SK-N-MC (cell line): ENCODE measurements around the gene TUT4.

Experiments
- DNase-seq: peaks from one replicate; pipeline ENCODE4 v3.0.0-alpha.2; 2011; ENCODE audit warnings: low read depth, low spot score
- H3K27ac ChIP-seq: fragments of 200-600 bp; sonication (generic); 2 replicates; pipeline ENCODE4 v1.5.1; 2016; ENCODE audit warnings: mixed run types
- H3K36me3 ChIP-seq: fragments of 200-600 bp; sonication (generic); 2 replicates; pipeline ENCODE4 v1.6.1; 2017; ENCODE audit warnings: antibody characterized with exemption, low read length, mixed read lengths; ENCODE audit not compliant: insufficient read depth
- H3K4me3 ChIP-seq: fragments of 200-600 bp; sonication (generic); 2 replicates; pipeline ENCODE4 v1.5.1; 2016
- H3K9ac ChIP-seq: fragments of 200-600 bp; sonication (generic); 2 replicates; pipeline ENCODE4 v1.8.0; 2017; ENCODE audit warnings: mixed run types, mixed read lengths; ENCODE audit not compliant: insufficient read length
- H3K9me3 ChIP-seq: fragments of 200-600 bp; sonication (generic); 2 replicates; pipeline ENCODE4 v1.6.1; 2017; ENCODE audit warnings: low read depth, mild to moderate bottlenecking, antibody characterized with exemption, low read length, moderate library complexity, mixed read lengths
- EZH2 ChIP-seq: fragments of 200-600 bp; sonication (generic); IDR thresholded peaks from one replicate; pipeline ENCODE4 v1.6.1; 2017; ENCODE audit warnings: antibody characterized with exemption
- FOXP2 ChIP-seq: optimal IDR thresholded peaks from 2 replicates; pipeline ENCODE3; 2011; ENCODE audit warnings: mild to moderate bottlenecking, moderate library complexity; ENCODE audit not compliant: insufficient read depth; ENCODE audit errors: extremely low read length, control extremely low read depth
- POLR2AphosphoS5 ChIP-seq: IDR thresholded peaks from 2 replicates; pipeline ENCODE4 v1.6.1; 2012; ENCODE audit warnings: mild to moderate bottlenecking, low read depth, low read length, borderline replicate concordance

Gene TUT4

DNA sequence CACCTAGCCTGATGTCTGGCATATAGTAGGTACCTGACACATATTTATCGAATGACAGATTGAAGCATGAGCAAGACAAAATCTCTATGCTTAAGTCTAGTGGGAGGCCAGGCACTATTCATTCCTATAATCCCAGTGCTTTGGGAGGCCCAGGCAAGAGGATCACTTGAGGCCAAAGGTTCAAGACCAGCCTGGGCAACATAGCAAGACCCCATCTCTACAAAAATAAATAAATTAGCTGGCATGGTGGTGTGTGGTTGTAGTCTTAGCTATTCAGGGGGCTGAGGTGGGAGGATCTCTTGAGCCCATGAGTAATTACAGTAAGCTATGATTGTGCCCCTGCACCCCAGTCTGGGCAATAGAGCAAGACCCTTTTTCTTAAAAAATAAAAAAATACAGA lies 23.2 kb upstream of the TUT4 start:
- no peak for TF ChIP-seq FOXP2
- TF ChIP-seq EZH2, result no peak
- TF ChIP-seq POLR2AphosphoS5, result no peak
- H3K9ac ChIP-seq, result no peak overlapping the region
- DNase-seq, result no peak
- H3K27ac ChIP-seq, result no peak overlapping the region
- H3K36me3 ChIP-seq, result no peaks in the 10 kb centered on the region
- no peaks in the 10 kb centered on the region for H3K9me3 ChIP-seq
- no peak overlapping the region for H3K4me3 ChIP-seq

DNA sequence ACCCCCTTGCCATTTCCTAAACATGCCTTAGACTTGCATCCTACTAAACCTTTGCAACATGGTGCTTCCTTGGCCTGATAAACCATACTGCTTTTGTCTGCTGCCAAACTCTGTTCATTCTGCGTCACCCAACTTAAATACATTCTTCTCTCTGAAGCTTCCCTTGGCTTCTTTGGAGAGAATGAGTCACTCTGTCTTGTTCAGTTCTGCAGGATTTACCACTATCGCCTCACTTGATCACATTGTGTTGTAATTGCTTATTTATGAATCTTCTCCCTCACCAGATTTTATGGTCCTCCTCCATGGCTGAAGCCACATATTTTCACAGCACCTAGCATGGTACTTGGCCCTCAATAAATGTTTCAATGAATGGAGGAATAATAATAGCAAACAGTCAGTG lies 21.7 kb upstream of the TUT4 start:
- Histone ChIP-seq H3K36me3 (no peaks in the 10 kb centered on the region), H3K4me3 (no peak overlapping the region), H3K9ac (no peak overlapping the region), H3K9me3 (no peaks in the 10 kb centered on the region), H3K27ac (no peak overlapping the region)
- no peak for DNase-seq
- no peak for TF ChIP-seq FOXP2
- TF ChIP-seq EZH2, result no peak
- no peak for TF ChIP-seq POLR2AphosphoS5

DNA sequence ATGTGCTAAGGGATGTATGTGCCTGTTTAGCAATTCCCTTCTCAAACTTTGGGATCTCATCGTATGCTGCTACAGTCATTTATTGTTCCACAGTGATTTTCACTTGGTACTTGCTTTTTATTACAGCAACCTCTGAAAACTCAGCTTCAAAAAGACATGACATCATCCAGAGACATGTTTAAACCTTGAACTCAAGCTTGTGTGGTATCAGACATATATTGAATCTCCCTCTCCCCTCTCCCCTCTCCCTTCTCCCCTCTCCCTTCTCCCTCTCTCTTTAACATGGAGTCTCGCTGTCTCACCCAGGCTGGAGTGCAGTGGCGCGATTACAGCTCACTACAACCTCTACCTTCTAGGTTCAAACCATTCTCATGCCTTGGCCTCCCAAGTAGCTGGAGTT lies 19.5 kb upstream of the TUT4 start:
- DNase-seq, result no peak
- Histone ChIP-seq H3K4me3 (no peak overlapping the region), H3K27ac (no peak overlapping the region), H3K9ac (no peak overlapping the region), H3K36me3 (no peaks in the 10 kb centered on the region), H3K9me3 (no peaks in the 10 kb centered on the region)
- TF ChIP-seq FOXP2 (no peak), EZH2 (no peak), POLR2AphosphoS5 (no peak)

DNA sequence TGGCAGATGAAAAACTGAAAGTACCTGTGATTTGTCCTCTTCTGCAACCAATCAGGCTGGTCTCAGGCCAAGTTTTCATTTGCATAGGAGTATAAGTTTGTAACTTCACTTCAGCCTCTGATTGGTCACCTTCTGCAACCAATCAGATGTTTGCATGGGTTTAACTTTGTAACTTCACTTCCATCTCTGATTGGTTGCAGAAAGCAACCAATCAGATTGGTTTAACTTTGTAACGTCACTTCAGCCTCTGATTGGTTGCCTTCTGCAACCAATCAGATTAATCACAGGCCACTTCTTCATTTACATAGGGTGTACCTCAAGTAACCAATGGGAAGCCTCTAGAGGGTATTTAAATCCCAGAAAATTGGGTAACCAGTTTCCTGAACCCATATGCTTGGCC lies 18.9 kb upstream of the TUT4 start:
- Histone ChIP-seq H3K9ac (no peak overlapping the region), H3K4me3 (no peak overlapping the region), H3K9me3 (no peaks in the 10 kb centered on the region), H3K27ac (no peak overlapping the region), H3K36me3 (no peaks in the 10 kb centered on the region)
- DNase-seq, result no peak
- TF ChIP-seq EZH2, result no peak
- no peak for TF ChIP-seq FOXP2
- TF ChIP-seq POLR2AphosphoS5, result no peak

DNA sequence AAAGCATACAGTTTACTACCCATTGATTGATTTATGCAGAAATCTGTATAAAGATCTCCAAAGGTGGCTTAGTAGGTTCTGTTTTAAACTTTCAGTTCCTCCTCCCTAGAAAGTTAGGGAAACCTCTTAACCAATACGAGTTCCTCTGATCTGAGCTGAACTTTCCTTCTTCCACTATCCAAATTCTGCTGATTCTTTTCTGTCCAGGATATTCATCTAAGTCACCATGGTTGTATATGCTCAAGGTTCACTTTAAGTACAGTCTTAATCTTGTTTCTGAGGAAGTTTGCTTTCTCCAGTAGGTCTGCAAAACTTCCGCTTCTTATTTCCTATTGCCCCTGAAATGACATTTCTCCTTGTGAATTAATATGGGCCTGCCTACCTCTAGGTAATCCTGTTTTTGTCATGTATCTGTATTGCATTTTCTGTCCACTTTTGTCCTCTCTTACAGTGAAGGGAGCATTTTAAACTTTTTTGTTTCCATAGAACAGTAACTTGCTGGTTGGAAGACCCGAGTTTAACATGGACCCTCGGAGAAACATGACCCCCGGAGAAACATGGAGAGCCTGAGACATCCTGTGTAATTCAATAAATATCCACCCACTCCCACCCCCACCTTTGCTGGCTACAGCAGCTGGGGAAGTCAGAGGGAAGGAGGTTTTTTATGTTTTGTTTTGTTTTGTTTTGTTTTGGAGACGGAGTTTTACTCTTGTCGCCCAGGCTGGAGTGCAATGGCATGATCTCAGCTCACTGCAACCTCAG lies 16.7 kb upstream of the TUT4 start:
- Histone ChIP-seq H3K36me3 (no peaks in the 10 kb centered on the region), H3K4me3 (no peak overlapping the region), H3K27ac (no peak overlapping the region), H3K9ac (no peak overlapping the region), H3K9me3 (no peaks in the 10 kb centered on the region)
- no peak for DNase-seq
- TF ChIP-seq POLR2AphosphoS5 (no peak), FOXP2 (no peak), EZH2 (no peak)

DNA sequence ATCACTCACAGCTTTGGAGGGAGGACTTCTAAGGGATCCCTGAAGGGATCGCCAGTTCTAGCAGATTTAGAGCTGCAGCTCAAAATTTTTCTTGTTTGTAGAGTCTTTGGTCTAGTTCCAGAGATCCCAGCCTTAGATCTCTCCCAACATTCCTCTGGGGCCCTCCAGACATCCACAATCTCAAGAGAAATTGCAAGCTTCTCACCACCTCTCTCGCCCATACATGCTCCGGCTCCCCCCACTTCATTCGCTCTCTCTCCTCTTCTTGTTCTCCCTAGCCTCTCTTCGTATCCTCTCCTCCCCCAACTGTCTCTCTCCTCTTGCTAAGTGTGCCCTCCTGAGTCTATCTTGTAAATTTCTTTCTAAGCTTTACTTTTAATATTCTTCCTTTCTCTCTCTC lies 15.1 kb upstream of the TUT4 start:
- Histone ChIP-seq H3K9ac (no peak overlapping the region), H3K9me3 (no peaks in the 10 kb centered on the region)
- no peak for DNase-seq

DNA sequence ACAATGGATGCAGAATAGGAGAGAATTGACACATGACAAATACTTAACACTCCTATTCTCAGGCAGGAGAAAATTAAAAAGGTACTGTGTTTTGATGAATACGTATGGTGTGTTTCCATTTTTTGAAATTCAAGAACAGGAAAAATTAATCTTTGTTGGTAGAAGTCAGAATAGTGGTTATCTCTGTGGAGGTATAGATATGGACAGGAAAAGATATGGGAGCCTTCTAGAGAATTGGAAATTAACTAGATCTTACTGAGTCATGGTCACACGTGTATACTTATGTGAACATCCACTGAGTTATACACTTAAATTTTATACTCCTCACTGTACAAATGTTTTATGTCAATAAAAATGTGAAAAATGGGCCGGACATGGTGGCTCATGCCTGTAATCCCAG lies 9.9 kb upstream of the TUT4 start:
- no peak overlapping the region for H3K9ac ChIP-seq
- DNase-seq, result no peak
- no peak overlapping the region for H3K27ac ChIP-seq
- H3K4me3 ChIP-seq, result no peak overlapping the region
- no peaks in the 10 kb centered on the region for H3K36me3 ChIP-seq
- TF ChIP-seq POLR2AphosphoS5, result no peak
- no peak for TF ChIP-seq FOXP2
- TF ChIP-seq EZH2, result no peak
- no peaks in the 10 kb centered on the region for H3K9me3 ChIP-seq

More for the DNA sequence above, 15.1 kb upstream of the TUT4 start:
- H3K4me3 ChIP-seq, result no peak overlapping the region
- no peak for TF ChIP-seq POLR2AphosphoS5
- no peak for TF ChIP-seq EZH2
- no peak for TF ChIP-seq FOXP2
- no peak overlapping the region for H3K27ac ChIP-seq
- H3K36me3 ChIP-seq, result no peaks in the 10 kb centered on the region

DNA sequence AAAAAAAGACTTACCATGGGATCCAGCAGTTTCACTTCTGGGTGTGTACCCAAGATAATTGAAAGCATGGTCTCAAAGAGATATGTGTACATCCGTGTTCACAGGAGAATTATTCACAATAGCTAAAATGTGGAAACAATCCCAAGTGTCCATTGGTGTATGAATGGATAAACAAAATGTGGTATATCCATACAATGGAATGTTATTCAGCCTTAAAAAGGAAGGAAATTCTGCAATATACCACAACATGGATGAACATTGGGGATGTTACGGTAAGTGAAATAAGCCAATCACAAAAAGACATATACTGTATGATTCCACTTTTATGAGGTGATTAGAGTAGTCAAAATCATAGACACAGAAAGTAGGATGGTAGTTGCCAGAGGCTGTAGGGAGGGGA lies 7.0 kb upstream of the TUT4 start:
- H3K4me3 ChIP-seq, result no peak overlapping the region
- TF ChIP-seq EZH2 (no peak), FOXP2 (no peak), POLR2AphosphoS5 (no peak)
- H3K9ac ChIP-seq, result no peak overlapping the region
- no peak overlapping the region for H3K27ac ChIP-seq
- no peak for DNase-seq
- no peaks in the 10 kb centered on the region for H3K9me3 ChIP-seq
- no peaks in the 10 kb centered on the region for H3K36me3 ChIP-seq

DNA sequence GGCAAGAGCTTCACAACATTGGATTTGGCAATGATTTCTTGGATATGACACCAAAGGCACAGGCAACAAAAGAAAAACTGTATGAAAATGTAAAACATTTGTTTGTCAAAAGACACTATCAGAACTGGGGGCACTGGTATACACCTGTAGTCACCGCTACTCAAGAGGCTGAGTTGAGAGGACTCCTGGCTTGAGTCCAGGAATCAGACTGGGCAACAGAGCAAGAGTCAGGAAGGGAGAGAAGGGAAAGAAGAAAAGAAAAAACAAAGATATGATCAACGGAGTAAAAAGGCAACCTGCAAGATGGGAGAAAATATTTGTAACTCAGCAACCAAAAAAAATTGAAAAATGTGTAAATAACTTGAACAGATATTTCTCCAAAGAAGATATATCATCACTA lies 6.0 kb upstream of the TUT4 start:
- Histone ChIP-seq H3K4me3 (no peak overlapping the region), H3K9ac (no peak overlapping the region), H3K9me3 (no peaks in the 10 kb centered on the region), H3K36me3 (no peaks in the 10 kb centered on the region), H3K27ac (no peak overlapping the region)
- TF ChIP-seq POLR2AphosphoS5, result no peak
- no peak for TF ChIP-seq FOXP2
- DNase-seq, result no peak
